ENCODE measurements around the gene CDK5RAP2. TPM values are rescaled to one million over a fixed set of nuclear protein-coding genes. Genes with fewer than 3 reads are reported as not detected.

The CDK5RAP2 gene
- total RNA-seq, 1 donor from 2014 or later: 31.6 TPM

DNA sequence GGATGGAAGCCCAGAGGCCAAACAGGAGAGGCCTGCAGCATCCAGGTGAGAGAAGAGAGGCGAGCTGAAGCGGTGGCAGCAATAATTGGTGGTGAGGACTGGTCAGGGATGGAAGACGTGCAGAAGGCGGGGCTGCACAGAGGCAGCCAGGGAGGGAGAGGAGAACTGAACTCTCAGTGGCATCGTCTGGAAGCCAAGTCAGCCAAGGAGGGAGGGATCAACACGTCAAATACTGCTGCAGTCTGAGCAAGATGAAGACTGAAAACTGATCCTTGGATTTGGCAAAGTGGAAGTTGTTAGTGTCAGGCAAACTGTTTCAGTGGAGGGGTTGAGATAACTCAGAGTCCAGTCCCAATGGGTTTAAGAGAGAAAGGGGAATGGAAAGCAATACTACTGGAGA lies 145.4 kb downstream of the CDK5RAP2 start:
- no peak for ATAC-seq

DNA sequence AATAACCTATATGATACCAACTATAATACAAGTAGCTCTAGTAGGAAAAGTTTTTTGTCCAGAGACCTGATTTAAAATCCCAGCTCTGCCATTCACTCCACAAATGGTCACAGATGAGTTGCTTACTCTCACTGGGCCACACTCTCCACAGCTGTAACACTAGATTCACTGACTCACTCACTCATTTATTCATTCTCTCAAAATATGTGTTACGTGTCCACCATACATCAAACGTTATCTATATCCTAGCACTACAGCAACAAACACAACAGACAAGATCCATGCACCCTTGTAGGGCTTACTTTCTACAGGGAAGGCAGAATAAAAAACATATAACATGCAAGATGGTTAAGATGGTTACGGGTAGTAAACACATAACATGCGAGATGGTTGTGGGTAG lies 146.3 kb downstream of the CDK5RAP2 start:
- ATAC-seq: no peak

DNA sequence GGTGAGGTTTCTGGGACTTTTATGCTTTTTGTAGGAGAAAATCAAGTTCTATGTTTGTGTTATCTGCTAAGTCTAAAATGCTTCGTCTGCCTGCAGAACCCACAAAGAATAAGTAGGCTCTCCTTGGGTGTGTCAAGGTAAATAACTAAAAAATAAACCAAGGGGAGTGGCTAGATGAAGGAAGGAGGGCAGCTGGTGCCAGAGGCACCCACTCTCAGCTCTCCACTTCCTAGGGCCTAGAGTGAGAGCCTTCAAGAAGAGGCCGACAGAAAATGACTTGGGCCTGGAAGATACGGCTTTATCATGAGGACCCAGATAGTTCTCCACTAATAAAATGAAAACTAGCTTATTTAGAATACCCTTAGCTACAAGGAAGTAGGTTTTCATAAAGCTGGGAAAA lies 147.4 kb downstream of the CDK5RAP2 start:
- peak; percentile 25 for ATAC-seq

DNA sequence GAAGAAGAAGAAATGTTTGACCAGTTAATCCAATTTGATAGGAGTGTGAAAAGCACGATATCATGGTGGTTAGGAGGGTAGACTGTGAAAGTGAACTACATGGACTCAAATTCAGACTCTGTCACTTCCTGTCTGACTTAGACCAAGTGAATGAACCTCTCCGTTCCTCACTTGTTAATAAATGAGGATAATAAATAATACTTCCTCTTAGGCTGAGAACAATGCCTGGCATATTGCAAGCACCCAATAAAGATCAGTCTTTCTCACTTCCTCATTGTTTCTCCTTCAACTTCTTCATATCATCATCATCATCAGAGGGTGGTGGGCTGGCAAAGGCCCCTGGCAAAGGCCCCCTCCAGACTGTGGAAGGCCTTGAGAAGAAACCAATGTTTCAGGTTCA lies 148.7 kb downstream of the CDK5RAP2 start:
- ATAC-seq: peak; percentile 31

DNA sequence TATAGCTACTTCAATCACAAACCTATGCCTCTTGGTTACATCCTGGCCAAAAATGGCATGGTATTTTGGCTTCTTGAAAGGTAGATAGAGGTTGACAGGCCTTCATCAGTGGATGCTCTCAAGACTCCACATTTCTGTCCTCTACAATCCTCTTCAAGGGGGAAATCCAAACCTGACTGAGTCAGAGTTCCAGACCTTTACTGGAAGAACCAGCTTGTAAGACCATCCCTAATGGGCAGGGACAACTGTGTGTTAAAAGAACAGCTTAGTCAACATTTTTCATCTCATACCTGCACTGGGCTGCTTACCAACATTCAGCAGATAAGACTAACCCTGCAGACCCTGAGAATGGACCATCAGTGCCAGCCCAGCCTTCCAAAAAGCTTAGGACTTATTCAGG lies 155.7 kb downstream of the CDK5RAP2 start:
- ATAC-seq: peak; percentile 96

DNA sequence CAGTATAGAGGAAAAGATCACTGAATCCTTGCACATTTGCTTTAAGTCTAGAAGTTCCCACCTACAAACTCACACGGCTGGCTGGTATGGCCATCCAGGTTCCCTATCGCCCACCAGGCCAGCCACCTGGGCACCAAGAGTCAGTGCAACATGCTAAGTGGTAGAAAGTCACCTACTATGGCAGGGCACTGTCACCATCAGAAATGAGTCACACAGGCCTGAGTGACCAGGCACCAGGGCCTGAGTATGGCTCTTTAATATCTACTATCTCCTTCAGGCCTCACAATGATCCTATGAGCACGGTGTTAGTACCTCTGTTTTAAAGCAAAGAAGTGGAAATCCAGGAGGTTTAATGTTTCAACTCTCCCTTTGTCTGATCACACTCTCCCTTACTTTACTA lies 156.2 kb downstream of the CDK5RAP2 start:
- peak; percentile 61 for ATAC-seq

DNA sequence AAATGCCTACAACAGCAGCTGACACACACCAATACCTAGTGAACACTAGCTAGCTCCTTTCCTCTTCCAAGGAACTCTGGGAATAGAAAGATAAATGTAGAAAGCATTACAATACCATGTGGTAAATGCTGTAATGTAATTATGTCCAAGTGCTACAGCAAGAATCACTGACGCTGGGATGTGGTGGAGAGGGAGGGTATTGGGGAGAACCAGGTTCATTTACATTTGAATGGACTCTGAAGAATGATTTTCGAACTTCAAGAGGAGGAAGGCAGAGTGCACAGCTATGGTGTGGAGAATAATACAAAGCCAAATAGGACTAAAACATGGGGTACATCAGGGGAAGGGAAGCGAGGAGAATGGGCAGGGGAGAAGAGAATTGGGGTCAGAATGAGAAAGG lies 158.0 kb downstream of the CDK5RAP2 start:
- no peak for ATAC-seq

DNA sequence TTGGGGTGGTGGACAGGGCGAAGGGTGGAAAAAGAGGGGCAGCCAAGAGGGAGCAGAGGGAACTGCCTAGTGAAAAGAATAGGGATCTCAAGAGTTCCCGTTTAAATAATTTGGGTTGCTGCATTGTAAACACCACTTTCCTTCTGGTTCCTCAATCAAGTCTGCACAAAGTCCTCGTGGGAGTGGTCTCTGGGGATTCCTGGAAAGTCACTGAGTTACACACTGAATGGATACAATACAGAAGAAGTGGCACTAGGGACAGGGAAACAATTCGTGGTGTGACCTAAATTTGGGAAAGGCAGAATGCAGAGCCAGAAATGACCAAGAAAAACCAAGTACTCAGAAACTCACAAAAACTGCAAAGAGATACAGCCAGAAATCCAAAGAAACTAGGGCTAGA lies 161.7 kb downstream of the CDK5RAP2 start:
- no peak for ATAC-seq

DNA sequence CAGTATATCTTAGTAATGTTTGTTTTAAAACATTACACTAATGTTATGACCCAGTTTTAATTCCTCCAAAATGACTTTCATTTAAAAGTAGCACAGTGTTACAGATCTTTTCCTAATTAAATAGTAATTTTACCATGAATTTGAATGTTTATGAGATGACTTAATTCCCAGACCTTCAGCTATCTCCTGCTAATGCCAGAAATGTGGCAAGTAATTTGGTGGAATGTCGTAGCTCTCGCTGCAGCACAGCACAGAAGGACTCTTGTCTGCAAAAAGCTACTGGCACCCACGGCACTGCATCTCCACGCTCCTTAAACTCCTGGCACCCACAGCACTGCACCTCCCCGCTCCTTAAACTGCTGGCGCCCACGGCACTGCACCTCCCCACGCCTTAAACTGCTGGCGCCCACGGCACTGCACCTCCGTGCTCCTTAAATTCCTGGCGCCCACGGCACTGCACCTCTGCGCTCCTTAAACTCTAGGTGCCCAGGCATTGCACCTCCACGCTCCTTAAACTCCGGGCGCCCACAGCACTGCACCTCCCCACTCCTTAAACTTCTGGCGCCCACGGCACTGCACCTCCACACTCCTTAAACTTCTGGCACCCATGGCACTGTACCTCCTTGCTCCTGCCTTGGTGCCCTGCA lies 163.1 kb downstream of the CDK5RAP2 start:
- no peak for ATAC-seq

DNA sequence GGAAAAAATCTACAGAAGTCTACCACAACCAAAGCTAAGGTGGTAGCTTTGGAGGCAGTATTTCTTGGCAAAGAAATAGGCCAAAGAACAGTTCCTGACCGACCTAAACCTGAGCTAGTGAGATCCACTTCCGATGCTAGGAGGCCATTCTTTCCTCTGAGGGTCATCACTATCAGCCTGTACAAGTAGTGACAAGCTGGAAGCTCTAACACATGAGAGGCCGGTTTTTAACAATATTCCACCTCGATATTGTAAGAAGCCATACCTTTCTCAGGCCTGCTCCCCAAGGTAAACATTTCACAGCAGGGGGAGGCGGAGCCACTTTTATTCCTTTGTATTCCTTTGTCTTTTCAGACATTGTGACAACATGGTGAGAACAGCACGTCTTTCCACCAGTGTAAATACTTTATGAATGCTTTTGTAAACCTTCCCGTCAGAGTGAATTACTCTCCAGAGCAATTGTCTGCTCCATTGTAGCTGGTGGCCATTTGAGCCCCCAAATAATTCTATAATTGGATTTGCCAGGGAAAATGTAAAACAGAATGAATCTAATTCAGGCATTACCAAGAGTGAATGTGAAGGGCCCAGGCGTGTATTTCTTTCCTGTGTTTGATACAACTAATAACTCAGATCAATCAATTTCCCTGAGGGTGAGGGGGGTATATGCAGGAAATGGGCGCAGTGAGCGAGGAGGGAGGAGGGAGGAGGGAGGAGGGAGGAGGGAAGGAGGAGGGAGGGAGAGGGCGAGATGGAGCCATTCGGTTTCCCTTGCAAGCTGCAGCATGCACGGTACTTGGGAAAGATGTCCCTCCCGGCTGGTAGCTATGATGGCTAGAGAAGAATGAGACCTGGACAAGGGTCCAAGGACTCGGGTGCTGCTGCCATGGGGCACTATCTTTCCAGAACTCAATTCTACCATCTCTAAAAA lies 166.6 kb downstream of the CDK5RAP2 start:
- ATAC-seq: no peak

DNA sequence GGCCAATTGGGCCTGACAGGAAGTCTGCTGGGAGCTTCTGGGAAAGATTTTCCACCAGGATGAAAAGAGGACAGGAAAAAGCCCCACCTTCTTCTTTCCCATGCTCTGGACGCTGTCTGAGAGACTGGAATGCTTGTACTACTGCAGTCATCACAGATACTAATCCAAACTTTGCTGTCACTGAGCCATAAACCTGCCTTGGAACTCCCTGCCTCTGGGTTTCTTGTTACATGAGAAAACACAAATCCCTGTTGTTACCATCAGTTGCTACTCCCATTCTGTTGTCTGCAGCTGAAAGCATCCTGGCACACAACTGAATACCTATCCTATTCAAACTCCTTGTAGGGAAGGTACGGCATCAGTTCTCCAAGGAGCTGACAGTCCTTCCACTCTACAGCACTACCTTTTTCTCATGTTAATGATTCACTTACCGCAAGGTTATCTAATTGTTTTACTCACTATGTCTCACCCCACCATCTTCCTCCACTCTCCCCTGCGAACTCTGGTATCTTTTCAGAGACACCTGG lies 167.5 kb downstream of the CDK5RAP2 start:
- no peak for ATAC-seq

DNA sequence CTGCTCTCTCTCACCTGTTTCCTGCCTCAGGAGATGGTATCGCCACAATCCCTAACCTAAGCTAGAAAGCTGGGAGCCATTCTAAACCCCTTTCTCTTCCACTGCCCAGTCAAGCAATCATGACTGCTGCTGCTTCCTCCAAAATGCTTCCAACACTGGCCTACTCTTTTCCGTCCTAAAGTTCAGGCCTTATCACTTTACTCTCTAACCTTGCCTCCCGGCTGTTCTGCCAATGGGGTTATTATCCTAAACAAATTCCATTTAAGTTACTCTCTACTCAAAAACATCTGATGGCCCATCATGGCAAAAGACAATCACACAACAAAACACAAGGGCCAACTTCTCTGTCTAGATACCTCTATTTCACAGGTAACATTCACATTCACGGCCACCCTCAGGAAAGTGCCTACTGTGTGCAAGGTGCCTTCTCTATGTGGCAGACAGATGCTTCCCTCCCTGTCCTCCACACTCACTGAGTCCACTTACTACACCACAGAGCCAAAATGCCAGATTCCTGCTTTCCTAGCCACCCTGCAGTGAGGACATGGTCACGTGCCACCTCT lies 168.0 kb downstream of the CDK5RAP2 start:
- no peak for ATAC-seq

DNA sequence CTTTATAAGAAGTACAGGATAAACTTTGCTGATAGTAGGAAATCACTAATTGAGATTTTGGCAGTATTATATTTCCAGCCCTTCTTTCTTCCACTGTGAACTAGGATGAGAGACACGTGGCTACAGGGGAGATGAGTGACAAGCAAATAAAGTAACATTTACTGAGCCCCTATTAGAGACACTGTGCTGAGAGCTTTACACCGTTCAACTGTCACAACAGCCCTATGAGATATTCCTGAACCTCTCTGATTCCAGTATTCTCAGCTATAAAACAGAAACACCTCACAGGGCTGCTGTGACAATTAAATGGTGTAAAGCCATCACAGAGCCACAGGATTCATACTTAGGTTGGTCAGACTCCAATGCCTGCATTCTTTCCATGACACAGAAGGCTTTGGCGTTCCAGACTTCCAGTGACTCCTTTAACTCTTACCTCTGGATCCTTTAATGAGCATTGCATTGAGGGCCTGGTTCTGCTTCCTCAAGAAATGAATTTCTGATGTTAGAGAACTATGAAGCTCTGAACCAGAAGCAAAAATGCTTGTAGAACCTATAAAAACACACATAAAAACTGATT lies 169.0 kb downstream of the CDK5RAP2 start:
- ATAC-seq: no peak

DNA sequence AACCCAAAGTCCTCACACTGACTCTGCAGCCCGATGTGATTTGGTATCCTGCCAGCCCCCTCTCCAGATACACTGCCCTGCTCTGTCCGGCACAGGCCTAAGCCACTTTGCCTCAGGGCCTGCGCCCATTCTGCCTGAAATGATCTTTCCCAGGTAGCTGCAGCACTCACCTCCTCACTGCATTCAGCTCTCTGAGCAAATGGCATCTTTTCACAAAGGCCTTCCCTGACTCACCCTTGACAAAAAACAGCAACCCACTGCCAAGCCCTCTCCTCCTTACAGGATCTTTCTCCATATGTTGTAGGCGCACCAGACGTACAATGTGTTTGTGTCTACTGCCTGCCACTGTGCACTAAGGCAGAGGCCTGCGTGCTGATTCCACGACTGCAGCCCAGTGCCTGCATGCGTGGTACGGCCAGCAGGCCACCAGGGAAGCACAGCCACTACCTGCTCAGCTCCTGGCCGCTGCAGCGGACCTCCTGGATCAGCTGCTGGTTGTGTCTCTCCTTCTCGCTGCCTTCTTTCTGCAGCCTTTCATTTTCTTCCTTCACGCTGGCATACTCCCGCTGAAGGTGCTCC lies 171.2 kb downstream of the CDK5RAP2 start:
- ATAC-seq: no peak

DNA sequence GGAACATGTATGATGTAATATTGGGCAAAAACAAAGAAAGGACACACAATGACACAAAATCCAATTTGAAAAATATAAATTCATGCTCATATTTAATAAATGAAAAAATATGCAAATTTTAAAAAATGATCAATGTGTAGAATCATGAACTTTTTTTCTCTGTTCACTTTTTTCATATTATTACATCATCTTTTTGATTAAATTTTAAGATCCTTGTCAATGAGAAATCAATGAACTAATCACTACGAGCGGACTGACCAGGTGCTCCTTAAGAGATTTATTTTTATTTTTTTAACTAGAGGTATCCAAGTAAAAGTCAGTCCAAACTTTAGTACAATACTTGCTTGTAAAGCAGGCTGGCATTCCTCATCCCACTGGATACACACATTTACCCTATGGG lies 174.1 kb downstream of the CDK5RAP2 start:
- no peak for ATAC-seq

DNA sequence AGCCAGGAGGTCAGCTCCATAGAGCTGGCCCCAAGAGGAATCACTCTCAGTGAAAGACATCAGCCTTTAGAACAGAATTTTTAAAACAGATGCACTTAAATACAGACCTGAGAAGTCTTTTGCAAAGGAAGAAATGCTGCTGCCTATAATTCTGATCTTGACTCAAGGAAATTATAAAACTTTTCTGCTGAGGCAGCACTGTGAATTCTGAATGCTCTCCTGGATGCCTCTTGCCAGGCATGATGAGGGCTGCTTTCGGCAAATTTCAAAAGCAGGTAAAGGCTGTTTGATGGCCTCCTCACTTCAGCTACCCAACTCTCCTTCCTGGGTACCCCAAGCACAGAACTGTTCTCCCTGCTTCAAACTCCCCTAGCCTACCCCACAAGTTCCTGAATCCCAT lies 174.8 kb downstream of the CDK5RAP2 start:
- no peak for ATAC-seq

DNA sequence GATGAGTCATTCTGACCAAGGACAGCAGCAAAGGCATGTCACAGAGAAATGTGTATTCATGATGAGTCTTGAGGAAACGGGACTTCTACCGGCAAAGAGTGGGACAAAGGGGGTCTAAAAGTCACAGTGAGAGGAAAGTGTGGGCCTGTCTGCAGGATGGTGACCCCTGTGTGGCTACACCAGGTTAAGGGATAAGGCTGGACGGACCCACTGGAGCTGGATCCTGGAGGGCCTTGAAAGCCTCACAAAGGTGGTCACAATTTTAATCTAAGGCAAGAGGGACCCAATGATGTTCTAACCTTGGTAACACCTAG lies 176.5 kb downstream of the CDK5RAP2 start:
- ATAC-seq: no peak

DNA sequence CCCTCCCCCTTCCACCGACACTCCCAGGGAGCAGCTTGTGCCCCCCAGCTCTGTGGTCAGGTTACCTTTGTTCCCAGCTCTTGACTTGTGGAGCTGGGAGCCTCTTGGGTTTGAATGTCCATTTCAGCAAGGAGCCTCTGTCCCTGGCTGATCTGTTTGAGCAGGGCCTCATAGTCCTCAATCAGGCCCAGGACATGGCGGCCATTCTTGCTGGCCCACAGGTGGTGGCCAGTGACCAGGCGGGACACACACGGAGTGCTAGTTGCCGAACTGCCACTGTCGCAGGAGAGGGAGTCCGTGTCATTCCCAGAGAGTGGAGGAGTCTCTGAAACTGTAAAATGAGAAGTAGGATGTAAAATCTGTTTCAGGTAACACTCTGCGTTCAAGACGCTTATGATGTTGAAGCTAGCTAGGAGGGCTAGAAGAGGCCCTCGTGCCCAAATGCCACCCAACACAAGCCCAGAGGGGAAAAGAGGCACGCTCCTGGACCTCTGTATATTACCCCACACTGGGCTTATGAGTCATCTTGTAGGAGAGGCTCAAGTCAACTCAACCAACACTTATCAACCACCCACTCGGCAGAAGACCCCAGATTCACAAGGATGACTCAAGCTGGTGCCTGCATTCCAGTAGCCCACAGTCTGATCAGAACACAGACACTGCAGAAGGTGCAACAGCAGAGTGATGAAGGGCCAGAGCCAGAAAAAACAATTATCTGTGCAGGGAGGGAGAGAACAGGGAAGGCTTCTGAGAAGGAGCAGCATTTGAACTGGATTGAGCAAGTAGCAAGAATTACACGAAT lies 177.0 kb downstream of the CDK5RAP2 start:
- ATAC-seq: peak; percentile 87

DNA sequence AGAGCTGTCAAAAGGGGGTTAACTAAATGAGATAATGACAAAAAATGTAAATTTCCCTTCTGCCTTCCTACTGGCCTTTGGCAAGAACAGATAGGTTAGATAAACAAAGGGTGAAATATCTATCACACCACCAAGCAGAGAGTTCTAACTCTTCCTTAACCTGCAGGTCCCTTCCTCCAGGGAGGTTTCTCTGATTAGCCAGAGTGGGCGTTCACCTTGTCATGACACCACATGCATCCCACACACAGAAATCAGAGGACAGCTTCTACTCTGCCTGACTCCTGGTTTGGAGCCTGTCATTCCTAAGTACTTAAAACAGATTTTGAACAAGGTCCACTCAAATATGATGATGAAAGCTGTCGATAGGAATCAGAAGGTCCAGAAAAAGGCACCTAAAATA lies 180.0 kb downstream of the CDK5RAP2 start:
- ATAC-seq: no peak

DNA sequence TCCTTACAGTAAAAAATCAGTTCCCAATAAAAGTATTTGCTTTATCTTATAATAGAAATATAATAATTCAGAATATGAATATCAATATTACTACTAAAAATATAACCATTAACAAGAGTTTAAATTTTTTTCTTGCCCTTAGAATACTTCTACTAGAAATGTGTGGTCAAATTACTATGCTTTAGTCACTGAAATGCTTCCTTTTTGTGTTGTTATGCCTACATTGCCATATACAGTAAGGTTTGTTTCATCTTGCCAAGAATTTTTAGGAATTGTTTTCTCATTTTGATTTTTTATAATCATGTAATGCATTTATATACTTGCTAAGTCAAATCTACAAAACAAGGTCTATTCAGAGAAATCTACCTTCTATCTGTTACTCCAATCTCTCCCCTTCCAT lies 181.7 kb downstream of the CDK5RAP2 start:
- ATAC-seq: no peak

DNA sequence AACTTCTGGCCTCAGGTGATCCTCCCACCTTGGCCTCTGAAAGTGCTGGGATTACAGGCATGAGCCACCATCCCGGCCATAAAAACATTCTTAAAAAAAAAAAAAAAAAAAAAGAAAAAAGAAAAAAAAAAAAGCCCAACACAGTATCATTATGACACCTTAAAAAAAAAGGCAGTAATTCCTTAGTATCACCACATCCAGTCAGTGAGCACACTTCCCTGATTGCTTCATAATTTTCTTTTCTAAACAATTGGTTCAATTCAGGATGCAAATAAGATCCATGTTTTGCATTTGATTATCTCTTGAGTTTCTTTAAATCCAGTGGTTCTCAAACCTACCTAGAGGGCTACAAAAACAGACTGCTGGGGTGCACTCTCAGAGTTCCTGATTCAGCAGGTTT lies 182.5 kb downstream of the CDK5RAP2 start:
- no peak for ATAC-seq

DNA sequence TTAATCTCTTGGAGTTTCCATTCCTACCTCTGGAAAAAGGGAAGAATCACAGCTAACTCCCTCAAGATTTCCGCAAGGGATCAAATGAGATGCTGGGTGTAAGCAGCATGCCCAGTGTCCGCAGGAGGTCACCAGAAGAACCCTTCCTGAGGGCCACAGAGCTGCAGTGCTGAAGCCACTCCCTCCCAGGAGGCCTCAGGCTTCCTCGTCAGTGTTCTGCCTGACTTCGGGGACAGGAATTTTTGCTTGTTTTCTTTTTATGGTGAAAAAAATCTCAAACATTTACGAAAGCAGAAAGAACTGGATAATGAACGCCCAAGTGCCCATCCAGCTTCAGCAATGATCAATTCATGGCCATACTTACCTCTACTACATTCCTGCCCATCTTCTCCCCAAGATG lies 183.0 kb downstream of the CDK5RAP2 start:
- no peak for ATAC-seq

Data from esophagus mucosa (tissue), 1 donor.